Astrocyte (in vitro differentiated cells and primary cell): ENCODE data around the gene CCDC107. TPM values are rescaled to one million over a fixed set of nuclear protein-coding genes. Genes with fewer than 3 reads are reported as not detected.
A peak's percentile ranks its signal among the peaks of the same experiment; 100 is the strongest.

Source experiments
- DNase-seq: peaks from one replicate; pipeline ENCODE4 v3.0.0-alpha.2; 2010; ENCODE audit warnings: low read depth
- FAIRE-seq: peaks from 2 replicates; lab custom pipeline; 2011; peaks lifted over from hg19 to GRCh38; lab: Jason Lieb, UNC
- H2AFZ ChIP-seq: 2 replicates; pipeline ENCODE4 v1.6.0; 2012; ENCODE audit warnings: low read depth, low read length, inconsistent platforms
- H3K27ac ChIP-seq: 2 replicates; pipeline ENCODE4 v1.5.1; 2011; ENCODE audit warnings: low read depth, low read length, inconsistent platforms
- H3K27me3 ChIP-seq: 2 replicates; pipeline ENCODE4 v1.6.0; 2011; ENCODE audit warnings: low read length, inconsistent platforms; ENCODE audit not compliant: insufficient read depth
- H3K36me3 ChIP-seq: 2 replicates; pipeline ENCODE4 v1.5.1; 2011; ENCODE audit warnings: low read length, inconsistent platforms; ENCODE audit not compliant: insufficient read depth
- H3K4me1 ChIP-seq: 2 replicates; pipeline ENCODE4 v1.5.1; 2011; ENCODE audit warnings: low read length, inconsistent platforms; ENCODE audit not compliant: insufficient read depth
- H3K4me2 ChIP-seq: 2 replicates; pipeline ENCODE4 v1.6.0; 2012; ENCODE audit warnings: low read length, inconsistent platforms
- H3K4me3 ChIP-seq: 2 replicates; pipeline ENCODE4 v1.5.1; 2011; ENCODE audit warnings: low read depth, mild to moderate bottlenecking, low read length, inconsistent platforms; ENCODE audit not compliant: insufficient read depth
- H3K79me2 ChIP-seq: 2 replicates; pipeline ENCODE4 v1.6.0; 2012; ENCODE audit warnings: mild to moderate bottlenecking, low read length, inconsistent platforms; ENCODE audit not compliant: insufficient read depth
- H3K9ac ChIP-seq: 2 replicates; pipeline ENCODE4 v1.6.0; 2012; ENCODE audit warnings: mild to moderate bottlenecking, low read length, inconsistent platforms
- H3K9me3 ChIP-seq: 2 replicates; pipeline ENCODE4 v1.5.1; 2012; ENCODE audit warnings: low read depth, mild to moderate bottlenecking, low read length, inconsistent platforms; ENCODE audit not compliant: insufficient read depth
- H4K20me1 ChIP-seq: 2 replicates; pipeline ENCODE4 v1.6.0; 2012; ENCODE audit warnings: low read length, inconsistent platforms; ENCODE audit not compliant: insufficient read depth
- H3K27ac Mint-ChIP-seq: one replicate; pipeline ENCODE4 v1.8.0; 2021; ENCODE audit warnings: mild to moderate bottlenecking, mixed read lengths; ENCODE audit not compliant: unreplicated experiment
- H3K27me3 Mint-ChIP-seq: one replicate; pipeline ENCODE4 v1.8.0; 2021; ENCODE audit warnings: low read depth, mixed read lengths; ENCODE audit not compliant: unreplicated experiment
- H3K36me3 Mint-ChIP-seq: one replicate; pipeline ENCODE4 v1.8.0; 2021; ENCODE audit warnings: low read depth, mixed read lengths; ENCODE audit not compliant: unreplicated experiment
- H3K4me1 Mint-ChIP-seq: one replicate; pipeline ENCODE4 v1.8.0; 2021; ENCODE audit warnings: low read depth, mixed read lengths; ENCODE audit not compliant: unreplicated experiment
- H3K4me3 Mint-ChIP-seq: one replicate; pipeline ENCODE4 v1.8.0; 2021; ENCODE audit warnings: mild to moderate bottlenecking, moderate library complexity, mixed read lengths; ENCODE audit not compliant: unreplicated experiment
- H3K9me3 Mint-ChIP-seq: one replicate; pipeline ENCODE4 v1.8.0; 2021; ENCODE audit warnings: mild to moderate bottlenecking, mixed read lengths; ENCODE audit not compliant: unreplicated experiment
- EZH2 ChIP-seq: IDR thresholded peaks from 2 replicates; pipeline ENCODE4 v1.6.1; 2012; ENCODE audit warnings: mild to moderate bottlenecking, low read length, inconsistent platforms; ENCODE audit not compliant: insufficient read depth
- total RNA-seq: library from RNA; stranded (reverse); gene quantifications from 2 replicates; pipeline ENCODE4 v1.2.1, GENCODE V29; 2021
- TF ChIP-seq, protein P1 (sequence below): IDR thresholded peaks from 2 replicates; pipeline ENCODE4 v1.5.1; 2011; ENCODE audit warnings: low read depth, mild to moderate bottlenecking, inconsistent platforms, low read length, moderate library complexity; ENCODE audit not compliant: insufficient read depth

The CCDC107 gene
- total RNA-seq, 1 donor from 2014 or later, result 18.8 TPM

DNA sequence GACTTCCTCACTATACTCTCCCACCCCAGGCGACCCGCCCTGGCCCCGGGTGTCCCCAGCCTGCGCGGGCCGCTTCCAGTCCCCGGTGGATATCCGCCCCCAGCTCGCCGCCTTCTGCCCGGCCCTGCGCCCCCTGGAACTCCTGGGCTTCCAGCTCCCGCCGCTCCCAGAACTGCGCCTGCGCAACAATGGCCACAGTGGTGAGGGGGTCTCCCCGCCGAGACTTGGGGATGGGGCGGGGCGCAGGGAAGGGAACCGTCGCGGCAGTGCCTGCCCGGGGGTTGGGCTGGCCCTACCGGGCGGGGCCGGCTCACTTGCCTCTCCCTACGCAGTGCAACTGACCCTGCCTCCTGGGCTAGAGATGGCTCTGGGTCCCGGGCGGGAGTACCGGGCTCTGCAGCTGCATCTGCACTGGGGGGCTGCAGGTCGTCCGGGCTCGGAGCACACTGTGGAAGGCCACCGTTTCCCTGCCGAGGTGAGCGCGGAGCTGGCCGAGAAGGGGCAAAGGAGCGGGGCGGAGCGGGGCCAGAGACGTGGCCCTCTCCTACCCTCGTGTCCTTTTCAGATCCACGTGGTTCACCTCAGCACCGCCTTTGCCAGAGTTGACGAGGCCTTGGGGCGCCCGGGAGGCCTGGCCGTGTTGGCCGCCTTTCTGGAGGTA is 17.8 kb downstream of the CCDC107 start:
- Histone ChIP-seq H3K9ac (peak overlapping the region; percentile 54), H3K4me3 (peak overlapping the region; percentile 48), H3K27ac (no peak overlapping the region), H3K4me1 (peaks cover 16% of the 10 kb centered on the region), H3K9me3 (no peaks in the 10 kb centered on the region), H2AFZ (peak overlapping the region; percentile 98), H3K4me2 (peak overlapping the region; percentile 93), H3K36me3 (no peaks in the 10 kb centered on the region), H4K20me1 (peaks cover 15% of the 10 kb centered on the region), H3K79me2 (no peaks in the 10 kb centered on the region), H3K27me3 (peaks cover 11% of the 10 kb centered on the region)
- Mint-ChIP-seq H3K9me3 (no peaks in the 10 kb centered on the region), H3K27ac (no peak overlapping the region), H3K36me3 (no peaks in the 10 kb centered on the region), H3K4me3 (peak overlapping the region; percentile 81), H3K27me3 (peaks cover 20% of the 10 kb centered on the region), H3K4me1 (peaks cover 3% of the 10 kb centered on the region)
- TF ChIP-seq, protein P1, sequence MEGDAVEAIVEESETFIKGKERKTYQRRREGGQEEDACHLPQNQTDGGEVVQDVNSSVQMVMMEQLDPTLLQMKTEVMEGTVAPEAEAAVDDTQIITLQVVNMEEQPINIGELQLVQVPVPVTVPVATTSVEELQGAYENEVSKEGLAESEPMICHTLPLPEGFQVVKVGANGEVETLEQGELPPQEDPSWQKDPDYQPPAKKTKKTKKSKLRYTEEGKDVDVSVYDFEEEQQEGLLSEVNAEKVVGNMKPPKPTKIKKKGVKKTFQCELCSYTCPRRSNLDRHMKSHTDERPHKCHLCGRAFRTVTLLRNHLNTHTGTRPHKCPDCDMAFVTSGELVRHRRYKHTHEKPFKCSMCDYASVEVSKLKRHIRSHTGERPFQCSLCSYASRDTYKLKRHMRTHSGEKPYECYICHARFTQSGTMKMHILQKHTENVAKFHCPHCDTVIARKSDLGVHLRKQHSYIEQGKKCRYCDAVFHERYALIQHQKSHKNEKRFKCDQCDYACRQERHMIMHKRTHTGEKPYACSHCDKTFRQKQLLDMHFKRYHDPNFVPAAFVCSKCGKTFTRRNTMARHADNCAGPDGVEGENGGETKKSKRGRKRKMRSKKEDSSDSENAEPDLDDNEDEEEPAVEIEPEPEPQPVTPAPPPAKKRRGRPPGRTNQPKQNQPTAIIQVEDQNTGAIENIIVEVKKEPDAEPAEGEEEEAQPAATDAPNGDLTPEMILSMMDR, result no peak
- no peak for TF ChIP-seq EZH2
- FAIRE-seq, result no peak
- DNase-seq, result no peak

DNA sequence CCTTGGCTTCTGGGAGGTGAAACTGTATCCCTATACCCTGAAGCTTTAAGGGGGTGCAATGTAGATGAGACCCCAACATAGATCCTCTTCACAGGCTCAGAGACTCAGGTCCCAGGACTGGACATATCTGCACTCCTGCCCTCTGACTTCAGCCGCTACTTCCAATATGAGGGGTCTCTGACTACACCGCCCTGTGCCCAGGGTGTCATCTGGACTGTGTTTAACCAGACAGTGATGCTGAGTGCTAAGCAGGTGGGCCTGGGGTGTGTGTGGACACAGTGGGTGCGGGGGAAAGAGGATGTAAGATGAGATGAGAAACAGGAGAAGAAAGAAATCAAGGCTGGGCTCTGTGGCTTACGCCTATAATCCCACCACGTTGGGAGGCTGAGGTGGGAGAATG is 21.0 kb downstream of the CCDC107 start:
- Mint-ChIP-seq H3K4me3 (peak overlapping the region; percentile 64), H3K27ac (no peak overlapping the region)

More for the DNA sequence above, 21.0 kb downstream of the CCDC107 start:
- Mint-ChIP-seq H3K9me3 (no peaks in the 10 kb centered on the region), H3K36me3 (peaks cover 17% of the 10 kb centered on the region), H3K4me1 (peaks cover 34% of the 10 kb centered on the region), H3K27me3 (peaks cover 13% of the 10 kb centered on the region)
- DNase-seq, result no peak
- FAIRE-seq, result no peak
- Histone ChIP-seq H3K36me3 (peaks cover 20% of the 10 kb centered on the region), H3K4me2 (no peak overlapping the region), H3K4me3 (no peak overlapping the region), H3K9me3 (no peaks in the 10 kb centered on the region), H3K27me3 (peaks cover 3% of the 10 kb centered on the region), H3K79me2 (peaks cover 5% of the 10 kb centered on the region), H3K4me1 (peaks cover 33% of the 10 kb centered on the region), H4K20me1 (peaks cover 46% of the 10 kb centered on the region), H3K9ac (no peak overlapping the region), H2AFZ (no peak overlapping the region), H3K27ac (no peak overlapping the region)
- TF ChIP-seq, protein P1, result no peak
- no peak for TF ChIP-seq EZH2
